Liver (tissue), 9 donors: ENCODE data around the gene ANKRD44. TPM values are rescaled to one million over a fixed set of nuclear protein-coding genes. Genes with fewer than 3 reads are reported as not detected.

Source experiments
- DNase-seq: peaks from one replicate; pipeline ENCODE4 v3.0.0-alpha.2; 2017; ENCODE audit warnings: low spot score
- H3K27ac ChIP-seq, 2 donors: one replicate each; pipeline ENCODE4 v1.7.0; 2013; ENCODE audit warnings: inconsistent platforms in 2 of 2, low read length in 2 of 2, control low read depth in 1 of 2, low read depth in 1 of 2, mild to moderate bottlenecking in 1 of 2
- H3K27me3 ChIP-seq, 4 donors: one replicate each; pipeline versions ENCODE4 v1.6.1 to v1.7.0; 2013; ENCODE audit warnings: low read length in 3 of 4, inconsistent platforms in 1 of 4, mild to moderate bottlenecking in 1 of 4, moderate library complexity in 1 of 4; ENCODE audit not compliant: control insufficient read depth in 4 of 4, insufficient read depth in 4 of 4
- H3K36me3 ChIP-seq, 4 donors: one replicate each; pipeline versions ENCODE4 v1.6.1 to v1.7.0; 2013; ENCODE audit warnings: low read length in 3 of 4, mild to moderate bottlenecking in 3 of 4, low read depth in 1 of 4, moderate library complexity in 1 of 4; ENCODE audit not compliant: control insufficient read depth in 4 of 4, insufficient read depth in 3 of 4
- H3K4me1 ChIP-seq, 4 donors: one replicate each; pipeline versions ENCODE4 v1.6.1 to v1.7.0; 2013; ENCODE audit warnings: low read length in 3 of 4, mild to moderate bottlenecking in 3 of 4, moderate library complexity in 1 of 4; ENCODE audit not compliant: control insufficient read depth in 4 of 4, insufficient read depth in 4 of 4
- H3K4me3 ChIP-seq, 3 donors: one replicate each; pipeline versions ENCODE4 v1.6.1 to v1.7.0; 2013; ENCODE audit warnings: low read length in 3 of 3, control low read depth in 1 of 3, low read depth in 1 of 3, mild to moderate bottlenecking in 1 of 3
- H3K9ac ChIP-seq, 2 donors: one replicate each; pipeline ENCODE4 v1.7.0; 2013; ENCODE audit warnings: low read length in 2 of 2, mild to moderate bottlenecking in 2 of 2, moderate library complexity in 2 of 2, control low read depth in 1 of 2, low read depth in 1 of 2
- H3K9me3 ChIP-seq, 4 donors: one replicate each; pipeline versions ENCODE4 v1.6.1 to v1.7.0; 2013; ENCODE audit warnings: low read length in 3 of 4; ENCODE audit not compliant: control insufficient read depth in 4 of 4
- EGR1 ChIP-seq, 2 donors: IDR thresholded peaks; 2 replicates each; pipeline ENCODE4 v1.6.1; 2016 to 2018; ENCODE audit warnings: antibody characterized with exemption in 2 of 2, low read depth in 2 of 2
- FOXA2 ChIP-seq: IDR thresholded peaks from 2 replicates; pipeline ENCODE4 v1.6.1; 2016; ENCODE audit warnings: antibody characterized with exemption
- HNF4A ChIP-seq, 2 donors: conservative IDR thresholded peaks; 2 replicates each; pipeline ENCODE4 v1.6.1; 2016; ENCODE audit warnings: antibody characterized with exemption in 2 of 2, mild to moderate bottlenecking in 2 of 2
- HNF4G ChIP-seq: IDR thresholded peaks from 2 replicates; pipeline ENCODE4 v1.6.1; 2016; ENCODE audit warnings: antibody characterized with exemption
- JUND ChIP-seq, 2 donors: IDR thresholded peaks; 2 replicates each; pipeline ENCODE4 v1.6.1; 2016; ENCODE audit warnings: antibody characterized with exemption in 2 of 2
- NR2F2 ChIP-seq: IDR thresholded peaks from 2 replicates; pipeline ENCODE4 v1.6.1; 2016; ENCODE audit warnings: antibody characterized with exemption
- RAD21 ChIP-seq, 2 donors: IDR thresholded peaks; 2 replicates each; pipeline ENCODE4 v1.6.1; 2016; ENCODE audit warnings: antibody characterized with exemption in 2 of 2, mild to moderate bottlenecking in 2 of 2
- RXRA ChIP-seq, 2 donors: IDR thresholded peaks; 2 replicates each; pipeline ENCODE4 v1.6.1; 2017 to 2018; ENCODE audit warnings: antibody characterized with exemption in 2 of 2, mild to moderate bottlenecking in 1 of 2
- TAF1 ChIP-seq: conservative IDR thresholded peaks from 2 replicates; pipeline ENCODE4 v1.6.1; 2016; ENCODE audit warnings: antibody characterized with exemption, mild to moderate bottlenecking
- YY1 ChIP-seq: IDR thresholded peaks from 2 replicates; pipeline ENCODE4 v1.6.1; 2016; ENCODE audit warnings: antibody characterized with exemption, mild to moderate bottlenecking
- WGBS: extraction: QIAGEN DNeasy Blood & Tissue Kit; methylation state at CpG from one replicate; pipeline ENCODE4 v1.1.7; 2013; 5-methylcytosine and 5-hydroxymethylcytosine counted together
- polyA plus RNA-seq, 2 donors: library from polyadenylated mRNA; stranded (reverse) in 1 of 2; unstranded in 1 of 2; fragments of 200-250 nt in 1 of 2; fragments of >200 nt in 1 of 2; fragmentation: Nextera tagmentation in 1 of 2; extraction: Ambion mirVana in 1 of 2; gene quantifications; one replicate each; pipeline versions ENCODE4 v1.2.1 to v1.2.3, GENCODE V29; 2013 to 2015
- total RNA-seq, 2 donors: library from RNA; depleted of rRNA; stranded (reverse); fragments of >200 nt; gene quantifications; one replicate each; pipeline ENCODE4 v1.2.3, GENCODE V29; 2014
- TF ChIP-seq, protein P1 (sequence below): IDR thresholded peaks from 2 replicates; pipeline ENCODE4 v1.6.1; 2016; ENCODE audit warnings: antibody characterized with exemption, mild to moderate bottlenecking
- TF ChIP-seq, protein P2 (sequence below): IDR thresholded peaks from 2 replicates; pipeline ENCODE4 v1.6.1; 2016; ENCODE audit warnings: antibody characterized with exemption
- TF ChIP-seq, protein P3 (sequence below): IDR thresholded peaks from 2 replicates; pipeline ENCODE4 v1.6.1; 2016; ENCODE audit warnings: antibody characterized with exemption
- donor health status: healthy.
- donor health status: healthy.
- donor health status: healthy.
- donor health status: healthy.
- donor health status: healthy.

Gene ANKRD44
- total and polyA plus RNA-seq, 4 donors, result 3.8 to 18.2 (median 6.8) TPM

DNA sequence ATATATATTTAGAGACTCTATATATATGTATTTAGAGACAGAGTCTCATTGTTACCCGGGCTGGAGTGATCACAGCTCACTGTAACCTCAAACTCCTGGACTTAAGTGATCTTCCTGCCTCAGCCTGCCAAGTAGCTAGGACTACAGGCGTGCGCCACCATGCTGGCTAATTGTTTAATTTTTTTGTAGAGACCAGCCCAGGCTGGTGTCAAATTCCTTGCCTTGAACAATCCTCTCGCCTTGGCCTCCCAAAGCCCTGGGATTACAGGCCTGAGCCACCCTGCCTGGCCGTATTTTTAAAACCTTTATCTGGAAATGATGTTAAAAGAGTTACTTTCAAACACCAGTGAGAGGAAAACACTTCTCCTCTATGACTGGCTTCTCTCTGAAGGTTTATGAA, 353.1 kb downstream of the ANKRD44 start:
- Histone ChIP-seq H3K9me3 (no peaks in the 10 kb centered on the region), H3K27me3 (no peaks in the 10 kb centered on the region), H3K4me1 (peaks cover 0 to 8% (median 4%) of the 10 kb centered on the region in 4 donors), H3K27ac (no peak overlapping the region), H3K9ac (no peak overlapping the region), H3K36me3 (no peaks in the 10 kb centered on the region), H3K4me3 (no peak overlapping the region)
- no peak for DNase-seq
- TF ChIP-seq HNF4G, result no peak
- TF ChIP-seq EGR1 (IDR thresholded peaks at IDR 0.05; ENCODE audit: low read depth in 2 of 2), result no peak
- no peak for TF ChIP-seq FOXA2
- no peak for TF ChIP-seq YY1
- TF ChIP-seq, protein P1, sequence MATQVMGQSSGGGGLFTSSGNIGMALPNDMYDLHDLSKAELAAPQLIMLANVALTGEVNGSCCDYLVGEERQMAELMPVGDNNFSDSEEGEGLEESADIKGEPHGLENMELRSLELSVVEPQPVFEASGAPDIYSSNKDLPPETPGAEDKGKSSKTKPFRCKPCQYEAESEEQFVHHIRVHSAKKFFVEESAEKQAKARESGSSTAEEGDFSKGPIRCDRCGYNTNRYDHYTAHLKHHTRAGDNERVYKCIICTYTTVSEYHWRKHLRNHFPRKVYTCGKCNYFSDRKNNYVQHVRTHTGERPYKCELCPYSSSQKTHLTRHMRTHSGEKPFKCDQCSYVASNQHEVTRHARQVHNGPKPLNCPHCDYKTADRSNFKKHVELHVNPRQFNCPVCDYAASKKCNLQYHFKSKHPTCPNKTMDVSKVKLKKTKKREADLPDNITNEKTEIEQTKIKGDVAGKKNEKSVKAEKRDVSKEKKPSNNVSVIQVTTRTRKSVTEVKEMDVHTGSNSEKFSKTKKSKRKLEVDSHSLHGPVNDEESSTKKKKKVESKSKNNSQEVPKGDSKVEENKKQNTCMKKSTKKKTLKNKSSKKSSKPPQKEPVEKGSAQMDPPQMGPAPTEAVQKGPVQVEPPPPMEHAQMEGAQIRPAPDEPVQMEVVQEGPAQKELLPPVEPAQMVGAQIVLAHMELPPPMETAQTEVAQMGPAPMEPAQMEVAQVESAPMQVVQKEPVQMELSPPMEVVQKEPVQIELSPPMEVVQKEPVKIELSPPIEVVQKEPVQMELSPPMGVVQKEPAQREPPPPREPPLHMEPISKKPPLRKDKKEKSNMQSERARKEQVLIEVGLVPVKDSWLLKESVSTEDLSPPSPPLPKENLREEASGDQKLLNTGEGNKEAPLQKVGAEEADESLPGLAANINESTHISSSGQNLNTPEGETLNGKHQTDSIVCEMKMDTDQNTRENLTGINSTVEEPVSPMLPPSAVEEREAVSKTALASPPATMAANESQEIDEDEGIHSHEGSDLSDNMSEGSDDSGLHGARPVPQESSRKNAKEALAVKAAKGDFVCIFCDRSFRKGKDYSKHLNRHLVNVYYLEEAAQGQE, result no peak
- TF ChIP-seq, protein P2, sequence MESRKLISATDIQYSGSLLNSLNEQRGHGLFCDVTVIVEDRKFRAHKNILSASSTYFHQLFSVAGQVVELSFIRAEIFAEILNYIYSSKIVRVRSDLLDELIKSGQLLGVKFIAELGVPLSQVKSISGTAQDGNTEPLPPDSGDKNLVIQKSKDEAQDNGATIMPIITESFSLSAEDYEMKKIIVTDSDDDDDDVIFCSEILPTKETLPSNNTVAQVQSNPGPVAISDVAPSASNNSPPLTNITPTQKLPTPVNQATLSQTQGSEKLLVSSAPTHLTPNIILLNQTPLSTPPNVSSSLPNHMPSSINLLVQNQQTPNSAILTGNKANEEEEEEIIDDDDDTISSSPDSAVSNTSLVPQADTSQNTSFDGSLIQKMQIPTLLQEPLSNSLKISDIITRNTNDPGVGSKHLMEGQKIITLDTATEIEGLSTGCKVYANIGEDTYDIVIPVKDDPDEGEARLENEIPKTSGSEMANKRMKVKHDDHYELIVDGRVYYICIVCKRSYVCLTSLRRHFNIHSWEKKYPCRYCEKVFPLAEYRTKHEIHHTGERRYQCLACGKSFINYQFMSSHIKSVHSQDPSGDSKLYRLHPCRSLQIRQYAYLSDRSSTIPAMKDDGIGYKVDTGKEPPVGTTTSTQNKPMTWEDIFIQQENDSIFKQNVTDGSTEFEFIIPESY, result no peak
- no peak for TF ChIP-seq NR2F2
- 97% methylated on average over 5 of the region's 5 CpGs for WGBS

DNA sequence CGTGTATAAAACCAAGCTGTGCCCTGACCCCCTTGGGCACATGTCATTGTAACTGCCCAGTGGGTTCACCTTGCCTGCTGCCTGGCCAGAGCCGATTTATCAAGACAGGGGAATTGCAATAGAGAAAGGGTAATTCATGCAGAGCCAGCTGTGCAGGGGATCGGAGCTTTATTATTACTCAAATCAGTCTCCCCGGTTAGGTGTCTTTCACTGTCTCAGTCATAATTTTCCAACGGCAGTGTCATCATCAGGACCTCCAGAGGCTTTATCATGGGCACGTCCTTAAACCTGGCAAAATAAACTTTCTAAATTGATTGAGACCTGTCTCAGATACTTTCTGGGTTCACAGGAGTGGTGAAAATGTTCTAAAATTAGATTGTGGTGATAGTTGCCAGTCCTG, 354.5 kb downstream of the ANKRD44 start:
- H3K27ac ChIP-seq, result no peak overlapping the region
- TF ChIP-seq TAF1, result no peak
- TF ChIP-seq JUND (IDR thresholded peaks at IDR 0.05), result no peak
- TF ChIP-seq RXRA (IDR thresholded peaks at IDR 0.05), result no peak
- TF ChIP-seq, protein P3, sequence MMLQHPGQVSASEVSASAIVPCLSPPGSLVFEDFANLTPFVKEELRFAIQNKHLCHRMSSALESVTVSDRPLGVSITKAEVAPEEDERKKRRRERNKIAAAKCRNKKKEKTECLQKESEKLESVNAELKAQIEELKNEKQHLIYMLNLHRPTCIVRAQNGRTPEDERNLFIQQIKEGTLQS, result no peak
- TF ChIP-seq, protein P1, result no peak
- TF ChIP-seq RAD21 (IDR thresholded peaks at IDR 0.05), result no peak
- TF ChIP-seq HNF4A (conservative IDR thresholded peaks at IDR 0.05), result no peak
- H3K4me1 ChIP-seq, result peaks cover 0 to 8% (median 4%) of the 10 kb centered on the region in 4 donors
- no peak for DNase-seq
- no peaks in the 10 kb centered on the region for H3K36me3 ChIP-seq
- H3K9ac ChIP-seq, result no peak overlapping the region
- no peaks in the 10 kb centered on the region for H3K27me3 ChIP-seq
- H3K4me3 ChIP-seq, result no peak overlapping the region
- no peaks in the 10 kb centered on the region for H3K9me3 ChIP-seq
- 81% methylated on average over 6 of the region's 6 CpGs for WGBS
